ENCODE data around the gene IRF2BP2. TPM values are rescaled to one million over a fixed set of nuclear protein-coding genes. Genes with fewer than 3 reads are reported as not detected.

Gene IRF2BP2
- total and polyA plus RNA-seq, 2 experiments from 2014 or later, result 68.2 to 135 TPM

GRCh38 chr1:234568345-234568744 lies 41.6 kb downstream of the IRF2BP2 start:
- peaks cover 9% of the 10 kb centered on the region for H3K4me1 ChIP-seq (ENCODE audit: insufficient read depth)
- H3K27ac ChIP-seq, result no peak overlapping the region
- no peaks in the 10 kb centered on the region for H4K20me1 ChIP-seq (ENCODE audit: insufficient read depth, poor library complexity, severe bottlenecking)
- H3K79me2 ChIP-seq, result no peaks in the 10 kb centered on the region
- no peaks in the 10 kb centered on the region for H3K9me3 ChIP-seq (ENCODE audit: low read depth)
- no peak overlapping the region for H3K4me3 ChIP-seq
- H3K4me2 ChIP-seq, result no peak overlapping the region
- 97% methylated on average over 1 of the region's 1 CpG for WGBS (ENCODE audit: low lambda C conversion rate, missing lambda C conversion rate)
- H3K36me3 ChIP-seq (replicated peaks; ENCODE audit: insufficient read depth, low read depth), result no peaks in the 10 kb centered on the region
- H3K27me3 ChIP-seq, result no peaks in the 10 kb centered on the region
- DNase-seq (ENCODE audit: low spot score), result no peak
- TF ChIP-seq EZH2phosphoT487 (IDR thresholded peaks at IDR 0.05; ENCODE audit: low read depth, severe bottlenecking, unreplicated experiment) (no peak), EZH2 (IDR thresholded peaks at IDR 0.05; ENCODE audit: borderline replicate concordance) (no peak), CTCF (IDR thresholded peaks at IDR 0.05; ENCODE audit: poor library complexity) (no peak)
- H2AFZ ChIP-seq, result no peak overlapping the region
- no peaks in the 10 kb centered on the region for H3K9me2 ChIP-seq (replicated peaks; ENCODE audit: insufficient read depth)

GRCh38 chr1:234565132-234565531 lies 44.8 kb downstream of the IRF2BP2 start:
- no peaks in the 10 kb centered on the region for H3K79me2 ChIP-seq
- TF ChIP-seq CTCF (IDR thresholded peaks at IDR 0.05; ENCODE audit: poor library complexity), result no peak
- no peak for TF ChIP-seq EZH2phosphoT487 (IDR thresholded peaks at IDR 0.05; ENCODE audit: low read depth, severe bottlenecking, unreplicated experiment)
- TF ChIP-seq EZH2 (IDR thresholded peaks at IDR 0.05; ENCODE audit: borderline replicate concordance), result no peak
- WGBS (ENCODE audit: low lambda C conversion rate, missing lambda C conversion rate), result 83% methylated on average over 2 of the region's 2 CpGs
- peak overlapping the region; percentile 76 for H3K27ac ChIP-seq
- no peaks in the 10 kb centered on the region for H4K20me1 ChIP-seq (ENCODE audit: insufficient read depth, poor library complexity, severe bottlenecking)
- H3K9me3 ChIP-seq (ENCODE audit: low read depth), result no peaks in the 10 kb centered on the region
- H2AFZ ChIP-seq, result no peak overlapping the region
- no peaks in the 10 kb centered on the region for H3K9me2 ChIP-seq (replicated peaks; ENCODE audit: insufficient read depth)
- H3K4me1 ChIP-seq (ENCODE audit: insufficient read depth), result peaks cover 15% of the 10 kb centered on the region
- H3K4me2 ChIP-seq, result no peak overlapping the region
- no peak overlapping the region for H3K4me3 ChIP-seq
- DNase-seq (ENCODE audit: low spot score), result no peak
- H3K36me3 ChIP-seq (replicated peaks; ENCODE audit: insufficient read depth, low read depth), result no peaks in the 10 kb centered on the region
- H3K27me3 ChIP-seq, result no peaks in the 10 kb centered on the region

GRCh38 chr1:234564035-234565029 lies 45.6 kb downstream of the IRF2BP2 start:
- H3K27ac ChIP-seq, result peak overlapping the region; percentile 78

More at GRCh38 chr1:234564035-234565029, 45.6 kb downstream of the IRF2BP2 start:
- Histone ChIP-seq H4K20me1 (ENCODE audit: insufficient read depth, poor library complexity, severe bottlenecking) (no peaks in the 10 kb centered on the region), H3K36me3 (replicated peaks; ENCODE audit: insufficient read depth, low read depth) (no peaks in the 10 kb centered on the region), H3K9me2 (replicated peaks; ENCODE audit: insufficient read depth) (no peaks in the 10 kb centered on the region), H3K27me3 (no peaks in the 10 kb centered on the region), H3K9me3 (ENCODE audit: low read depth) (no peaks in the 10 kb centered on the region), H2AFZ (no peak overlapping the region), H3K4me1 (ENCODE audit: insufficient read depth) (peaks cover 15% of the 10 kb centered on the region), H3K4me3 (no peak overlapping the region), H3K79me2 (no peaks in the 10 kb centered on the region), H3K4me2 (no peak overlapping the region)
- WGBS (ENCODE audit: low lambda C conversion rate, missing lambda C conversion rate), result 53% methylated on average over 7 of the region's 7 CpGs
- TF ChIP-seq CTCF (IDR thresholded peaks at IDR 0.05; ENCODE audit: poor library complexity) (no peak), EZH2phosphoT487 (IDR thresholded peaks at IDR 0.05; ENCODE audit: low read depth, severe bottlenecking, unreplicated experiment) (no peak), EZH2 (IDR thresholded peaks at IDR 0.05; ENCODE audit: borderline replicate concordance) (no peak)
- peak; percentile 82 for DNase-seq (ENCODE audit: low spot score)
